Osteoblast (primary cell): ENCODE data around the gene LGALS14. TPM values are rescaled to one million over a fixed set of nuclear protein-coding genes. Genes with fewer than 3 reads are reported as not detected.

Experiments used
- DNase-seq: peaks from one replicate; pipeline ENCODE4 v3.0.0; 2011; ENCODE audit warnings: low spot score, mixed read lengths; ENCODE audit not compliant: insufficient read length; ENCODE audit errors: missing footprints
- H2AFZ ChIP-seq: 2 replicates; pipeline ENCODE4 v1.6.0; 2011; ENCODE audit warnings: mild to moderate bottlenecking, low read length
- H3K27ac ChIP-seq: 2 replicates; pipeline ENCODE4 v1.5.1; 2011; ENCODE audit warnings: mild to moderate bottlenecking, low read depth, low read length, moderate library complexity
- H3K27me3 ChIP-seq: 2 replicates; pipeline ENCODE4 v1.6.0; 2012; ENCODE audit warnings: mild to moderate bottlenecking, control low read depth, inconsistent platforms, low read length, moderate library complexity; ENCODE audit not compliant: insufficient read depth
- H3K36me3 ChIP-seq: 2 replicates; pipeline ENCODE4 v1.5.1; 2011; ENCODE audit warnings: mild to moderate bottlenecking, low read length, control low read depth, moderate library complexity; ENCODE audit not compliant: insufficient read depth
- H3K4me1 ChIP-seq: 2 replicates; pipeline ENCODE4 v1.5.1; 2011; ENCODE audit warnings: mild to moderate bottlenecking, low read length, control low read depth, moderate library complexity; ENCODE audit not compliant: insufficient read depth
- H3K4me2 ChIP-seq: 2 replicates; pipeline ENCODE4 v1.6.0; 2011; ENCODE audit warnings: mild to moderate bottlenecking, low read length; ENCODE audit not compliant: insufficient read depth
- H3K4me3 ChIP-seq: fragments of 200-600 bp; sonication (generic); 3 replicates; pipeline ENCODE4 v1.5.1; 2012; ENCODE audit warnings: mild to moderate bottlenecking, low read length, inconsistent platforms; ENCODE audit not compliant: insufficient read depth
- H3K79me2 ChIP-seq: 2 replicates; pipeline ENCODE4 v1.6.0; 2012; ENCODE audit warnings: mild to moderate bottlenecking, low read length, control low read depth, inconsistent platforms; ENCODE audit not compliant: insufficient read depth
- H3K9me3 ChIP-seq: 2 replicates; pipeline ENCODE4 v1.5.1; 2011; ENCODE audit warnings: low read depth, low read length, control low read depth
- H4K20me1 ChIP-seq: 2 replicates; pipeline ENCODE4 v1.6.0; 2012; ENCODE audit warnings: mild to moderate bottlenecking, low read length, control low read depth; ENCODE audit not compliant: insufficient read depth
- CTCF ChIP-seq: IDR thresholded peaks from 2 replicates; pipeline ENCODE4 v1.5.1; 2011; ENCODE audit warnings: mild to moderate bottlenecking, low read depth, low read length, moderate library complexity; ENCODE audit errors: extremely low read depth
- small RNA-seq: library from RNA; depleted of rRNA; stranded (forward); fragments of <200 nt; gene quantifications from one replicate; pipeline ENCODE3, GENCODE V24; 2012
- total RNA-seq: library from RNA; depleted of rRNA; stranded (reverse); fragments of >200 nt; gene quantifications from 2 replicates; pipeline ENCODE4 v1.2.3, GENCODE V29; 2012

Gene LGALS14
- total RNA-seq, 1 donor = not detected

- Histone ChIP-seq H3K79me2 (no peaks in the 10 kb centered on the region), H3K36me3 (no peaks in the 10 kb centered on the region), H3K27me3 (peaks cover 4% of the 10 kb centered on the region), H3K27ac (no peak overlapping the region), H3K9me3 (no peaks in the 10 kb centered on the region), H4K20me1 (no peaks in the 10 kb centered on the region), H3K4me2 (no peak overlapping the region), H3K4me1 (no peaks in the 10 kb centered on the region), H2AFZ (no peak overlapping the region), H3K4me3 (no peak overlapping the region)
- TF ChIP-seq CTCF = no peak
- no peak for DNase-seq
Observed at GRCh38 chr19:39754971-39755370, 50.7 kb downstream of the LGALS14 start.

Small RNA genes lying within 50 kb of the gene (small RNA-seq; reads per million reads assigned to genes)
- gene RPS29P27 = not detected

Other genes starting within 250 kb of the LGALS14 start
- 29.8 and 36.9 TPM in 2 replicates for gene TIMM50, start 223.6 kb upstream of the LGALS14 start, total RNA-seq
- gene DLL3, start 205.5 kb upstream of the LGALS14 start, total RNA-seq = under 0.01 TPM in 1 of 2 replicates, not detected in the other
- gene SELENOV, start 189.3 kb upstream of the LGALS14 start, total RNA-seq = not detected in 2 replicates
- gene EID2B, start 171.6 kb upstream of the LGALS14 start, total RNA-seq = 4.7 and 5.1 TPM in 2 replicates
- 8.3 TPM in 2 replicates for gene EID2, start 164.3 kb upstream of the LGALS14 start, total RNA-seq
- gene LGALS13, start 102.0 kb upstream of the LGALS14 start, total RNA-seq = not detected in 2 replicates
- not detected in 2 replicates for gene LGALS16, start 48.6 kb upstream of the LGALS14 start, total RNA-seq
- not detected in 2 replicates for gene CLC, start 33.5 kb downstream of the LGALS14 start, total RNA-seq
- gene LEUTX, start 74.4 kb downstream of the LGALS14 start, total RNA-seq = not detected in 2 replicates
- 17.1 and 19.5 TPM in 2 replicates for gene DYRK1B, start 129.7 kb downstream of the LGALS14 start, total RNA-seq
- gene FBL, start 141.9 kb downstream of the LGALS14 start, total RNA-seq = 69.0 and 87.2 TPM in 2 replicates
- under 0.01 TPM in 2 replicates for gene FCGBP, start 230.2 kb downstream of the LGALS14 start, total RNA-seq